ENCODE measurements around the gene TVP23C. TPM values are rescaled to one million over a fixed set of nuclear protein-coding genes. Genes with fewer than 3 reads are reported as not detected.

TVP23C gene
- total and polyA plus RNA-seq, 2 donors (not counting 3 experiments of a cell fraction or from before 2014, with no cell fraction given) = 6.4 to 36.3 TPM

- no peaks in the 10 kb centered on the region for H4K20me1 ChIP-seq (replicated peaks; ENCODE audit: control insufficient read depth, extremely low read depth, insufficient read depth, low read length)
- POLR2A ChIA-PET = no interaction called here
- dilution Hi-C loops (cut with MboI; ENCODE audit: extremely low pct_ligation_motif_present, low sequenced_read_pairs) = no loop called here
- H3K27me3 ChIP-seq (ENCODE audit: control insufficient read depth in 2 of 2, insufficient read depth in 2 of 2, low read length in 2 of 2) = no peaks in the 10 kb centered on the region
- FAIRE-seq (peak; percentile 87), DNase-seq (ENCODE audit: low read depth, low spot score) (peak; percentile 75)
- TF ChIP-seq POLR2AphosphoS5 (IDR thresholded peaks at IDR 0.05; ENCODE audit: insufficient read depth, low read depth, low read length) = peak; percentile 26
- no peak for TF ChIP-seq EZH2 (IDR thresholded peaks at IDR 0.05; ENCODE audit: borderline replicate concordance, low read depth, low read length, severe bottlenecking)
- TF ChIP-seq GATA2 (IDR thresholded peaks at IDR 0.05; ENCODE audit: insufficient read depth, insufficient read length, low read depth, low read length) = peak; percentile 10
- TF ChIP-seq, protein P1, sequence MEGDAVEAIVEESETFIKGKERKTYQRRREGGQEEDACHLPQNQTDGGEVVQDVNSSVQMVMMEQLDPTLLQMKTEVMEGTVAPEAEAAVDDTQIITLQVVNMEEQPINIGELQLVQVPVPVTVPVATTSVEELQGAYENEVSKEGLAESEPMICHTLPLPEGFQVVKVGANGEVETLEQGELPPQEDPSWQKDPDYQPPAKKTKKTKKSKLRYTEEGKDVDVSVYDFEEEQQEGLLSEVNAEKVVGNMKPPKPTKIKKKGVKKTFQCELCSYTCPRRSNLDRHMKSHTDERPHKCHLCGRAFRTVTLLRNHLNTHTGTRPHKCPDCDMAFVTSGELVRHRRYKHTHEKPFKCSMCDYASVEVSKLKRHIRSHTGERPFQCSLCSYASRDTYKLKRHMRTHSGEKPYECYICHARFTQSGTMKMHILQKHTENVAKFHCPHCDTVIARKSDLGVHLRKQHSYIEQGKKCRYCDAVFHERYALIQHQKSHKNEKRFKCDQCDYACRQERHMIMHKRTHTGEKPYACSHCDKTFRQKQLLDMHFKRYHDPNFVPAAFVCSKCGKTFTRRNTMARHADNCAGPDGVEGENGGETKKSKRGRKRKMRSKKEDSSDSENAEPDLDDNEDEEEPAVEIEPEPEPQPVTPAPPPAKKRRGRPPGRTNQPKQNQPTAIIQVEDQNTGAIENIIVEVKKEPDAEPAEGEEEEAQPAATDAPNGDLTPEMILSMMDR (IDR thresholded peaks at IDR 0.05; ENCODE audit: extremely low read depth in 1 of 2, insufficient read depth in 1 of 2, low read depth in 1 of 2, low read length in 2 of 2) = no peak
- H3K9me1 ChIP-seq (replicated peaks; ENCODE audit: control insufficient read depth, extremely low read depth, insufficient read depth, low read length) = no peaks in the 10 kb centered on the region
- BruUV-seq (replicated peaks) = no TSS peak
- peak overlapping the region; percentile 12 for H3K9ac ChIP-seq (replicated peaks; ENCODE audit: extremely low read depth, insufficient read depth, low read length)
- peaks cover 22% of the 10 kb centered on the region for H3K4me1 ChIP-seq (ENCODE audit: control insufficient read depth, extremely low read depth, insufficient read depth, low read length)
- H2AFZ ChIP-seq (ENCODE audit: low read depth, low read length) = no peak overlapping the region
- CTCF ChIA-PET = interaction anchor here (1.0 to 4.2 kb wide), 8 partner anchors 9 to 218 kb away, joined by 3 to 33 read pairs (median 6); partner anchors contain the start of gene CDRT4
- peak overlapping the region; percentile 50 for H3K4me2 ChIP-seq (ENCODE audit: insufficient read depth, low read length)
- intact Hi-C loops (cut with micrococcal nuclease) = loop anchor here (1.0 kb wide), 1 partner anchor 11 kb away; no protein-coding TSS in a partner anchor
- H3K36me3 ChIP-seq (ENCODE audit: control insufficient read depth in 2 of 2, extremely low read depth in 1 of 2, insufficient read depth in 2 of 2, low read length in 2 of 2) = peaks cover 0 to 4% of the 10 kb centered on the region in 2 experiments
- H3K4me3 ChIP-seq (replicated peaks in 1 of 3; ENCODE audit: insufficient read depth in 1 of 3, low read depth in 1 of 3, low read length in 3 of 3) = no peak overlapping the region
- peak overlapping the region; percentile 19 for H3K27ac ChIP-seq (ENCODE audit: insufficient read depth, low read depth, low read length)
- H3K79me2 ChIP-seq (ENCODE audit: control insufficient read depth, insufficient read depth, low read length) = no peaks in the 10 kb centered on the region
- no peaks in the 10 kb centered on the region for H3K9me3 ChIP-seq (replicated peaks; ENCODE audit: control insufficient read depth, insufficient read depth, low read length)
Observed at GRCh38 chr17:15479703-15480102, 83.6 kb downstream of the TVP23C start.

GRCh38 chr17:15478845-15479244, 84.4 kb downstream of the TVP23C start:
- Histone ChIP-seq H3K79me2 (ENCODE audit: control insufficient read depth, insufficient read depth, low read length) (no peaks in the 10 kb centered on the region), H3K9me1 (replicated peaks; ENCODE audit: control insufficient read depth, extremely low read depth, insufficient read depth, low read length) (no peaks in the 10 kb centered on the region), H3K4me2 (ENCODE audit: insufficient read depth, low read length) (no peak overlapping the region), H3K27ac (ENCODE audit: insufficient read depth, low read depth, low read length) (peak overlapping the region; percentile 19), H3K36me3 (ENCODE audit: control insufficient read depth in 2 of 2, extremely low read depth in 1 of 2, insufficient read depth in 2 of 2, low read length in 2 of 2) (peaks cover 0 to 4% of the 10 kb centered on the region in 2 experiments), H3K4me1 (ENCODE audit: control insufficient read depth, extremely low read depth, insufficient read depth, low read length) (peaks cover 22% of the 10 kb centered on the region), H3K9me3 (replicated peaks; ENCODE audit: control insufficient read depth, insufficient read depth, low read length) (no peaks in the 10 kb centered on the region), H3K9ac (replicated peaks; ENCODE audit: extremely low read depth, insufficient read depth, low read length) (no peak overlapping the region), H2AFZ (ENCODE audit: low read depth, low read length) (no peak overlapping the region), H4K20me1 (replicated peaks; ENCODE audit: control insufficient read depth, extremely low read depth, insufficient read depth, low read length) (no peaks in the 10 kb centered on the region), H3K27me3 (ENCODE audit: control insufficient read depth in 2 of 2, insufficient read depth in 2 of 2, low read length in 2 of 2) (no peaks in the 10 kb centered on the region), H3K4me3 (replicated peaks in 1 of 3; ENCODE audit: insufficient read depth in 1 of 3, low read depth in 1 of 3, low read length in 3 of 3) (no peak overlapping the region)
- POLR2A ChIA-PET = no interaction called here
- dilution Hi-C loops (cut with MboI; ENCODE audit: extremely low pct_ligation_motif_present, low sequenced_read_pairs) = no loop called here
- no TSS peak for BruUV-seq (replicated peaks)
- DNase-seq (ENCODE audit: low read depth, low spot score) = no peak
- CTCF ChIA-PET = interaction anchor here (0.9 to 4.2 kb wide), 7 partner anchors 8 to 42 kb away, joined by 3 to 33 read pairs (median 6); partner anchors contain the start of gene CDRT4
- no peak for FAIRE-seq
- TF ChIP-seq, protein P1 (IDR thresholded peaks at IDR 0.05; ENCODE audit: extremely low read depth in 1 of 2, insufficient read depth in 1 of 2, low read depth in 1 of 2, low read length in 2 of 2) = no peak
- TF ChIP-seq MYC (IDR thresholded peaks at IDR 0.05; ENCODE audit: low read depth, low read length) (no peak), POLR2AphosphoS5 (IDR thresholded peaks at IDR 0.05; ENCODE audit: insufficient read depth, low read depth, low read length) (no peak), POLR2A (IDR thresholded peaks at IDR 0.05; ENCODE audit: low read depth, low read length) (no peak), FOS (IDR thresholded peaks at IDR 0.05; ENCODE audit: borderline replicate concordance, insufficient read depth, low read length) (no peak), GATA2 (IDR thresholded peaks at IDR 0.05; ENCODE audit: insufficient read depth, insufficient read length, low read depth, low read length) (no peak), MAX (IDR thresholded peaks at IDR 0.05; ENCODE audit: insufficient read depth, insufficient read length) (no peak), JUN (IDR thresholded peaks at IDR 0.05; ENCODE audit: borderline replicate concordance, insufficient read depth, insufficient read length, low read depth) (no peak), EZH2 (IDR thresholded peaks at IDR 0.05; ENCODE audit: borderline replicate concordance, low read depth, low read length, severe bottlenecking) (no peak)
- intact Hi-C loops (cut with micrococcal nuclease) = loop anchor here (1.0 kb wide), 1 partner anchor 11 kb away; no protein-coding TSS in a partner anchor

Data from endothelial cell of umbilical vein (primary cell).